ENCODE measurements around the gene CBFA2T2. TPM values are rescaled to one million over a fixed set of nuclear protein-coding genes. Genes with fewer than 3 reads are reported as not detected.

CBFA2T2 gene
- total RNA-seq, 4 donors from 2014 or later: 17.2 to 24.6 (median 21.7) TPM

GRCh38 chr20:33658929-33659328 lies 169.0 kb downstream of the CBFA2T2 start:
- WGBS, 2 donors: 91 to 97% methylated on average over 4 of the region's 4 CpGs
- TF ChIP-seq POLR2A (IDR thresholded peaks at IDR 0.05): no peak
- no peak for TF ChIP-seq CTCF (IDR thresholded peaks at IDR 0.05)
- H3K4me3 ChIP-seq (ENCODE audit: low read depth, poor library complexity, severe bottlenecking): no peak overlapping the region
- intact Hi-C loops (cut with DNase I; ENCODE audit: low total_unique reads): no loop called here
- DNase-seq (ENCODE audit: low spot score in 2 of 2): no peak

GRCh38 chr20:33659341-33660034 lies 169.6 kb downstream of the CBFA2T2 start:
- DNase-seq (ENCODE audit: low spot score in 2 of 2): no peak
- no peak for TF ChIP-seq CTCF (IDR thresholded peaks at IDR 0.05)
- TF ChIP-seq POLR2A (IDR thresholded peaks at IDR 0.05): no peak
- no peak overlapping the region for H3K4me3 ChIP-seq (ENCODE audit: low read depth, poor library complexity, severe bottlenecking)
- WGBS, 2 donors: 94 to 95% methylated on average over 22 to 29 of the region's 32 CpGs
- intact Hi-C loops (cut with DNase I; ENCODE audit: low total_unique reads): loop anchor here (5.0 kb wide), 1 partner anchor 197 kb away; no protein-coding TSS in a partner anchor

- DNase-seq (ENCODE audit: low spot score in 2 of 2): no peak
- WGBS, 2 donors: 95% methylated on average over 15 to 20 of the region's 21 CpGs
- H3K4me3 ChIP-seq (ENCODE audit: low read depth, poor library complexity, severe bottlenecking): no peak overlapping the region
- intact Hi-C loops (cut with DNase I; ENCODE audit: low total_unique reads): loop anchor here (5.0 kb wide), 1 partner anchor 198 kb away; no protein-coding TSS in a partner anchor
- TF ChIP-seq CTCF (IDR thresholded peaks at IDR 0.05) (no peak), POLR2A (IDR thresholded peaks at IDR 0.05) (no peak)
Measured at GRCh38 chr20:33660035-33660684, 170.3 kb downstream of the CBFA2T2 start.

- DNase-seq (ENCODE audit: low spot score in 2 of 2): no peak
- TF ChIP-seq CTCF (IDR thresholded peaks at IDR 0.05) (no peak), POLR2A (IDR thresholded peaks at IDR 0.05) (no peak)
- no peak overlapping the region for H3K4me3 ChIP-seq (ENCODE audit: low read depth, poor library complexity, severe bottlenecking)
- 89 to 93% methylated on average over 7 of the region's 7 CpGs for WGBS, 2 donors
- intact Hi-C loops (cut with DNase I; ENCODE audit: low total_unique reads): loop anchor here (5.0 kb wide), 1 partner anchor 198 kb away; no protein-coding TSS in a partner anchor
Measured at GRCh38 chr20:33660685-33661058, 170.8 kb downstream of the CBFA2T2 start.

- peak within 1 kb of the TSS; percentile 54 for H3K4me3 ChIP-seq (ENCODE audit: low read depth, poor library complexity, severe bottlenecking)
- WGBS, 2 donors: 93 to 94% methylated on average over 8 to 10 of the region's 10 CpGs
- intact Hi-C loops (cut with DNase I; ENCODE audit: low total_unique reads): loop anchor here (5.0 kb wide), 1 partner anchor 200 kb away; no protein-coding TSS in a partner anchor
- TF ChIP-seq CTCF (IDR thresholded peaks at IDR 0.05) (no peak), POLR2A (IDR thresholded peaks at IDR 0.05) (no peak)
- no peak for DNase-seq (ENCODE audit: low spot score in 2 of 2)
Measured at GRCh38 chr20:33662172-33662571, 172.3 kb downstream of the CBFA2T2 start, which contains the start of gene C20orf144. Gene C20orf144, plus strand, starts transcription at chr20:33662327. Its CDS starts 19 bp downstream, at chr20:33662346.

All from lower leg skin (tissue), 4 donors.